Spleen (tissue), 11 donors: ENCODE data around the gene ZNF165. TPM values are rescaled to one million over a fixed set of nuclear protein-coding genes. Genes with fewer than 3 reads are reported as not detected.

Source experiments
- DNase-seq: peaks from one replicate; pipeline ENCODE4 v3.0.0-alpha.2; 2020
- H3K27ac ChIP-seq, 8 donors: fragments of 200-600 bp; sonication (generic) in 7 of 8; 1 replicate in 4 of 8; 2 replicates in 4 of 8; pipeline versions ENCODE4 v1.5.0 to v1.8.0; 2016 to 2021; ENCODE audit warnings: inconsistent platforms in 4 of 8, mild to moderate bottlenecking in 4 of 8, moderate library complexity in 1 of 8
- H3K27me3 ChIP-seq, 7 donors: fragments of 200-600 bp; sonication (generic) in 6 of 7; replicated peaks in 1 of 7; 1 replicate in 4 of 7; 2 replicates in 3 of 7; pipeline versions ENCODE4 v1.5.0 to v1.8.0; 2016 to 2021; ENCODE audit warnings: inconsistent platforms in 3 of 7, mild to moderate bottlenecking in 1 of 7
- H3K36me3 ChIP-seq, 6 donors: fragments of 200-600 bp; sonication (generic) in 5 of 6; 1 replicate in 4 of 6; 2 replicates in 2 of 6; pipeline versions ENCODE4 v1.5.0 to v1.8.0; 2016 to 2021; ENCODE audit warnings: inconsistent platforms in 2 of 6
- H3K4me1 ChIP-seq, 6 donors: fragments of 200-600 bp; sonication (generic) in 5 of 6; 1 replicate in 3 of 6; 2 replicates in 3 of 6; pipeline versions ENCODE4 v1.5.0 to v1.8.0; 2016 to 2021; ENCODE audit warnings: inconsistent platforms in 3 of 6
- H3K4me3 ChIP-seq, 8 donors: fragments of 200-600 bp; sonication (generic) in 7 of 8; 1 replicate in 4 of 8; 2 replicates in 4 of 8; pipeline versions ENCODE4 v1.5.0 to v1.8.0; 2016 to 2021; ENCODE audit warnings: inconsistent platforms in 4 of 8, mild to moderate bottlenecking in 4 of 8, moderate library complexity in 2 of 8
- H3K9me3 ChIP-seq, 8 donors: fragments of 200-600 bp; sonication (generic) in 7 of 8; 1 replicate in 4 of 8; 2 replicates in 4 of 8; pipeline versions ENCODE4 v1.5.0 to v1.8.0; 2016 to 2021; ENCODE audit warnings: inconsistent platforms in 4 of 8
- CTCF ChIP-seq, 11 experiments: fragments of 200-600 bp in 7 of 11; fragments of 450-650 bp in 4 of 11; sonication (generic) in 4 of 11; IDR thresholded peaks in 8 of 11; conservative IDR thresholded peaks in 3 of 11; 1 replicate in 7 of 11; 2 replicates in 4 of 11; pipeline versions ENCODE4 v1.4.0 to v1.8.0; 2016 to 2021; ENCODE audit warnings: antibody characterized with exemption in 11 of 11, inconsistent platforms in 4 of 11, mild to moderate bottlenecking in 1 of 11
- POLR2A ChIP-seq, 3 donors: fragments of 450-650 bp; IDR thresholded peaks; one replicate each; pipeline ENCODE4 v1.5.1; 2017; ENCODE audit warnings: antibody characterized with exemption in 3 of 3, mild to moderate bottlenecking in 1 of 3
- POLR2AphosphoS5 ChIP-seq, 3 donors: sonication (generic); formaldehyde crosslinking; IDR thresholded peaks; one replicate each; pipeline ENCODE4 v1.5.1; 2017; ENCODE audit warnings: antibody characterized with exemption in 3 of 3
- WGBS, 5 donors: extraction: QIAGEN DNeasy Blood & Tissue Kit in 3 of 5; methylation state at CpG; one replicate each; pipeline versions ENCODE4 v1.1.5 to v1.1.7; 2013 to 2018; 5-methylcytosine and 5-hydroxymethylcytosine counted together
- intact Hi-C: fragments of 100-400 bp; cut with DNase I; formaldehyde crosslinking; loops from one replicate; pipeline ENCODE4 v1.15.0; 2023; ENCODE audit warnings: low total_unique reads
- polyA plus RNA-seq, 3 donors: library from polyadenylated mRNA; stranded (reverse); fragments of 200-250 nt; gene quantifications; one replicate each; pipeline ENCODE4 v1.2.1, GENCODE V29; 2013
- total RNA-seq, 7 donors: library from RNA; depleted of rRNA in 3 of 7; stranded (reverse); fragments of >200 nt in 3 of 7; fragmentation: NEBNext Ultra II Directional in 4 of 7; extraction: Animal tissue kit (Norgen Biotek cat#: 25700) in 4 of 7; gene quantifications; one replicate each; pipeline versions ENCODE4 v1.1.0 to v1.2.1, GENCODE V29; 2016 to 2021
- donor health status: healthy with polysubstance abuse.
- donor health status: DM: no; HTN: no; CAD: no; lungs with moderate emphysema.
- donor health status: DM: no; HTN: no; CAD: no.
- donor health status: Bipolar disorder and iron deficiency.
- donor health status: healthy.
- donor health status: DM: no; HTN: no; CAD: no.
- donor health status: DM: yes; HTN: yes; CAD: no.

The ZNF165 gene
- total and polyA plus RNA-seq, 10 donors, result 0.60 to 2.0 (median 1.2) TPM

- DNase-seq, result peak; percentile 97
- intact Hi-C loops, result no loop called here
- WGBS, 5 donors, result 0 to 1% (median 0%) methylated on average over 24 to 54 of the region's 54 CpGs
These were observed 24.2 kb downstream of the ZNF165 start for GRCh38 chr6:28104392-28105244.

GRCh38 chr6:28105245-28105639, 24.9 kb downstream of the ZNF165 start:
- H3K27ac ChIP-seq, result peak overlapping the region; percentile 62 to 94 (median 90)
- 22 to 41% (median 33%) methylated on average over 5 of the region's 5 CpGs for WGBS, 5 donors
- H3K4me3 ChIP-seq, result peak overlapping the region in 7 of 8 donors; percentile 52 to 73 (median 63)
- H3K9me3 ChIP-seq, result no peaks in the 10 kb centered on the region
- peaks cover 0 to under 1% (median 0%) of the 10 kb centered on the region in 7 donors for H3K27me3 ChIP-seq
- peaks cover 0 to 14% (median 11%) of the 10 kb centered on the region in 6 donors for H3K4me1 ChIP-seq
- TF ChIP-seq POLR2A (IDR thresholded peaks at IDR 0.05), result no peak
- no peak for TF ChIP-seq POLR2AphosphoS5 (IDR thresholded peaks at IDR 0.05)
- TF ChIP-seq CTCF (IDR thresholded peaks at IDR 0.05 in 8 of 11, conservative IDR thresholded peaks at IDR 0.05 in 3 of 11), result no peak
- intact Hi-C loops, result no loop called here
- DNase-seq, result no peak
- H3K36me3 ChIP-seq, result no peaks in the 10 kb centered on the region

More at GRCh38 chr6:28104392-28105244, 24.2 kb downstream of the ZNF165 start:
- H3K9me3 ChIP-seq, result no peaks in the 10 kb centered on the region
- no peaks in the 10 kb centered on the region for H3K36me3 ChIP-seq
- peak overlapping the region; percentile 62 to 94 (median 90) for H3K27ac ChIP-seq
- H3K4me3 ChIP-seq, result peak overlapping the region; percentile 52 to 73 (median 60)
- H3K27me3 ChIP-seq, result no peaks in the 10 kb centered on the region
- H3K4me1 ChIP-seq, result peaks cover 0 to 14% (median 11%) of the 10 kb centered on the region in 6 donors
- TF ChIP-seq CTCF (IDR thresholded peaks at IDR 0.05 in 8 of 11, conservative IDR thresholded peaks at IDR 0.05 in 3 of 11), result peak; percentile 59 to 84 (median 76)
- peak in 2 of 3 donors; percentile 9 to 56 for TF ChIP-seq POLR2A (IDR thresholded peaks at IDR 0.05)
- TF ChIP-seq POLR2AphosphoS5 (IDR thresholded peaks at IDR 0.05), result peak; percentile 93 to 94 (median 94)

- H3K4me3 ChIP-seq, result no peak overlapping the region
- 88 to 93% (median 92%) methylated on average over 3 of the region's 3 CpGs for WGBS, 5 donors
- intact Hi-C loops, result no loop called here
- no peak for DNase-seq
- H3K36me3 ChIP-seq, result no peaks in the 10 kb centered on the region
- no peaks in the 10 kb centered on the region for H3K9me3 ChIP-seq
- peaks cover 0 to 4% (median 0%) of the 10 kb centered on the region in 7 donors for H3K27me3 ChIP-seq
- peaks cover 0 to 14% (median 11%) of the 10 kb centered on the region in 6 donors for H3K4me1 ChIP-seq
- H3K27ac ChIP-seq, result no peak overlapping the region
- TF ChIP-seq POLR2AphosphoS5 (IDR thresholded peaks at IDR 0.05), result no peak
- no peak for TF ChIP-seq CTCF (IDR thresholded peaks at IDR 0.05 in 8 of 11, conservative IDR thresholded peaks at IDR 0.05 in 3 of 11)
- no peak for TF ChIP-seq POLR2A (IDR thresholded peaks at IDR 0.05)
These were observed 27.1 kb downstream of the ZNF165 start for GRCh38 chr6:28107506-28107905.

- TF ChIP-seq POLR2AphosphoS5 (IDR thresholded peaks at IDR 0.05) (no peak), CTCF (IDR thresholded peaks at IDR 0.05 in 8 of 11, conservative IDR thresholded peaks at IDR 0.05 in 3 of 11) (no peak), POLR2A (IDR thresholded peaks at IDR 0.05) (no peak)
- no peak overlapping the region for H3K27ac ChIP-seq
These were observed 31.6 kb downstream of the ZNF165 start for GRCh38 chr6:28111964-28112363.

More at GRCh38 chr6:28111964-28112363, 31.6 kb downstream of the ZNF165 start:
- no peak for DNase-seq
- Histone ChIP-seq H3K4me1 (no peaks in the 10 kb centered on the region), H3K27me3 (peaks cover 0 to 4% (median 0%) of the 10 kb centered on the region in 7 donors), H3K36me3 (peaks cover 0 to 32% (median 13%) of the 10 kb centered on the region in 6 donors), H3K4me3 (no peak overlapping the region), H3K9me3 (no peaks in the 10 kb centered on the region)
- intact Hi-C loops, result no loop called here
- 77 to 98% (median 81%) methylated on average over 3 of the region's 3 CpGs for WGBS, 5 donors
